IMR-90 (cell line): ENCODE data around the gene IKZF3. TPM values are rescaled to one million over a fixed set of nuclear protein-coding genes. Genes with fewer than 3 reads are reported as not detected.

Experiments
- ATAC-seq: fragments of 200-7000 bp; cut with Tn5 transposase; 2 replicates; pipeline ENCODE4 v1.9.1; 2020; ENCODE audit warnings: low read depth, mild to moderate bottlenecking, moderate library complexity
- BruUV-seq: library from RNA; stranded (reverse); fragments of 400-500 nt; replicated peaks from 2 replicates; lab custom pipeline; 2021; lab: Mats Ljungman, UMichigan
- CTCF ChIA-PET: fragments of 300-600 bp; formaldehyde crosslinking; extraction: SDS; loops from one replicate; lab custom pipeline; 2021; ENCODE audit warnings: antibody characterized with exemption; lab: Yijun Ruan, JAX
- POLR2A ChIA-PET: fragments of 300-600 bp; sonication (Branson Sonifier 250); formaldehyde crosslinking; loops from one replicate; lab custom pipeline; 2022; ENCODE audit warnings: antibody characterized with exemption; ENCODE audit not compliant: unreplicated experiment; lab: Charles Lee
- DNase-seq: peaks from one replicate; pipeline ENCODE4 v3.0.0; 2013
- H2AFZ ChIP-seq: replicated peaks from 2 replicates; pipeline ENCODE3; 2013; ENCODE audit warnings: low read length, mild to moderate bottlenecking; ENCODE audit not compliant: poor library complexity
- H2AK5ac ChIP-seq: 2 replicates; pipeline ENCODE4 v1.6.1; 2013; ENCODE audit warnings: low read depth, low read length, inconsistent platforms
- H2AK9ac ChIP-seq: replicated peaks from 2 replicates; pipeline ENCODE3; 2013; ENCODE audit warnings: mild to moderate bottlenecking, low read depth, low read length, moderate library complexity; ENCODE audit not compliant: poor library complexity
- H2BK120ac ChIP-seq: 2 replicates; pipeline ENCODE4 v1.6.1; 2013; ENCODE audit warnings: low read depth, low read length, inconsistent platforms
- H2BK15ac ChIP-seq: 3 replicates; pipeline ENCODE4 v1.6.1; 2013; ENCODE audit warnings: low read depth, low read length, inconsistent platforms
- H2BK20ac ChIP-seq: 2 replicates; pipeline ENCODE4 v1.6.1; 2013; ENCODE audit warnings: low read depth, mild to moderate bottlenecking, inconsistent platforms, low read length, moderate library complexity
- H2BK5ac ChIP-seq: 2 replicates; pipeline ENCODE4 v1.6.1; 2013; ENCODE audit warnings: mild to moderate bottlenecking, low read depth, low read length, inconsistent platforms; ENCODE audit not compliant: poor library complexity, severe bottlenecking
- H3K14ac ChIP-seq: replicated peaks from 2 replicates; pipeline ENCODE4 v1.6.1; 2013; ENCODE audit warnings: low read depth, low read length, inconsistent platforms
- H3K18ac ChIP-seq: 2 replicates; pipeline ENCODE4 v1.6.1; 2013; ENCODE audit warnings: low read depth, low read length, control low read depth
- H3K23ac ChIP-seq: 2 replicates; pipeline ENCODE4 v1.6.1; 2013; ENCODE audit warnings: low read depth, low read length, inconsistent platforms
- H3K27ac ChIP-seq: 2 replicates; pipeline ENCODE4 v1.5.1; 2013; ENCODE audit warnings: mild to moderate bottlenecking, control low read depth, low read length; ENCODE audit not compliant: insufficient read depth
- H3K27me3 ChIP-seq: 2 replicates; pipeline ENCODE4 v1.6.1; 2013; ENCODE audit warnings: low read length; ENCODE audit not compliant: control insufficient read depth, insufficient read depth
- H3K36me3 ChIP-seq: 2 replicates; pipeline ENCODE4 v1.6.1; 2013; ENCODE audit warnings: low read length, mixed read lengths; ENCODE audit not compliant: control insufficient read depth, insufficient read depth
- H3K4ac ChIP-seq: 2 replicates; pipeline ENCODE4 v1.6.1; 2013; ENCODE audit warnings: low read depth, low read length, inconsistent platforms
- H3K4me1 ChIP-seq: 2 replicates; pipeline ENCODE4 v1.6.1; 2013; ENCODE audit warnings: low read length, mixed read lengths; ENCODE audit not compliant: control insufficient read depth, insufficient read depth
- H3K4me2 ChIP-seq: 2 replicates; pipeline ENCODE4 v1.6.1; 2013; ENCODE audit warnings: low read depth, mild to moderate bottlenecking, control low read depth, low read length, moderate library complexity
- H3K4me3 ChIP-seq: 2 replicates; pipeline ENCODE4 v1.5.1; 2013; ENCODE audit warnings: low read depth, mild to moderate bottlenecking, control low read depth, low read length, moderate library complexity; ENCODE audit not compliant: insufficient read depth
- H3K56ac ChIP-seq: 2 replicates; pipeline ENCODE4 v1.6.1; 2013; ENCODE audit warnings: low read length, inconsistent platforms; ENCODE audit not compliant: insufficient read depth; ENCODE audit errors: extremely low read depth
- H3K79me1 ChIP-seq, 2 experiments: 2 replicates each; pipeline ENCODE4 v1.6.1; 2013; ENCODE audit warnings: low read length in 2 of 2, inconsistent platforms in 1 of 2, low read depth in 1 of 2
- H3K9ac ChIP-seq: 2 replicates; pipeline ENCODE4 v1.6.1; 2013; ENCODE audit warnings: low read depth, low read length, control low read depth
- H3K9me1 ChIP-seq: 2 replicates; pipeline ENCODE4 v1.6.1; 2013; ENCODE audit warnings: low read length, inconsistent platforms; ENCODE audit not compliant: insufficient read depth
- H3K9me3 ChIP-seq: 2 replicates; pipeline ENCODE4 v1.6.1; 2013; ENCODE audit warnings: low read length; ENCODE audit not compliant: control insufficient read depth, insufficient read depth
- H4K20me1 ChIP-seq: 2 replicates; pipeline ENCODE4 v1.6.1; 2013; ENCODE audit warnings: low read length, inconsistent platforms; ENCODE audit not compliant: insufficient read depth
- H4K5ac ChIP-seq: 2 replicates; pipeline ENCODE4 v1.6.1; 2013; ENCODE audit warnings: mild to moderate bottlenecking, low read depth, low read length, control low read depth
- H4K8ac ChIP-seq, 2 experiments: 2 replicates each; pipeline ENCODE4 v1.6.1; 2013; ENCODE audit warnings: low read depth in 2 of 2, low read length in 2 of 2, control low read depth in 1 of 2, inconsistent platforms in 1 of 2
- H4K91ac ChIP-seq: 2 replicates; pipeline ENCODE4 v1.6.1; 2013; ENCODE audit warnings: low read depth, low read length, inconsistent platforms; ENCODE audit not compliant: insufficient read depth
- MAZ ChIP-seq: IDR thresholded peaks from 2 replicates; pipeline ENCODE4 v1.6.1; 2012; ENCODE audit warnings: low read depth, mild to moderate bottlenecking, low read length, improper control_type of control experiment, moderate library complexity, borderline replicate concordance
- MXI1 ChIP-seq: IDR thresholded peaks from 2 replicates; pipeline ENCODE4 v1.6.1; 2012; ENCODE audit warnings: low read depth, mild to moderate bottlenecking, low read length, moderate library complexity, borderline replicate concordance
- WGBS, 2 experiments: methylation state at CpG; one replicate each; pipeline versions ENCODE4 v1.1.5 to v1.1.7; 2013; ENCODE audit warnings: missing lambda C conversion rate in 2 of 2; ENCODE audit not compliant: insufficient read length in 1 of 2; ENCODE audit errors: extremely low coverage in 2 of 2; 5-methylcytosine and 5-hydroxymethylcytosine counted together
- dilution Hi-C: fragments of 300-500 bp; cut with HindIII; formaldehyde crosslinking; loops from one replicate; pipeline ENCODE4 v1.14.3; 2018; ENCODE audit warnings: low sequenced_read_pairs; ENCODE audit not compliant: unreplicated experiment
- in situ Hi-C: fragments of 300-500 bp; cut with MboI; formaldehyde crosslinking; loops from 3 replicates; pipeline ENCODE4 v1.14.3; 2019; ENCODE audit warnings: low sequenced_read_pairs, inconsistent platforms, mixed read lengths
- intact Hi-C: fragments of 100-400 bp; cut with micrococcal nuclease; formaldehyde crosslinking; loops from 2 replicates; pipeline ENCODE4 v1.10.0; 2022
- polyA plus RNA-seq, 3 experiments: library from polyadenylated mRNA; depleted of rRNA; stranded (reverse); fragments of >200 nt; gene quantifications; 2 replicates each; pipeline ENCODE4 v1.2.3, GENCODE V29; 2012; ENCODE audit warnings: low replicate concordance in 1 of 3
- total RNA-seq: library from RNA; depleted of rRNA; stranded (reverse); fragments of >200 nt; gene quantifications from 2 replicates; pipeline ENCODE4 v1.2.3, GENCODE V29; 2012

IKZF3 gene
- total and polyA plus RNA-seq, 2 of the 4 experiments (the other 2 are of a cell fraction): not detected

- ChIA-PET CTCF (no interaction called here), POLR2A (no interaction called here)
- Histone ChIP-seq H3K14ac (no peak overlapping the region), H3K9ac (no peak overlapping the region), H2AFZ (no peak overlapping the region), H2AK9ac (no peak overlapping the region), H3K4me2 (no peak overlapping the region), H4K8ac (no peak overlapping the region), H3K4ac (no peak overlapping the region), H4K20me1 (no peaks in the 10 kb centered on the region), H2AK5ac (no peak overlapping the region), H3K18ac (no peak overlapping the region), H3K27ac (no peak overlapping the region), H2BK120ac (no peak overlapping the region), H4K5ac (no peak overlapping the region), H3K56ac (no peak overlapping the region), H2BK5ac (no peak overlapping the region), H3K23ac (no peak overlapping the region), H3K4me1 (no peaks in the 10 kb centered on the region), H4K91ac (no peak overlapping the region), H3K36me3 (peaks cover 56% of the 10 kb centered on the region), H3K27me3 (no peaks in the 10 kb centered on the region), H3K79me1 (no peaks in the 10 kb centered on the region), H3K4me3 (no peak overlapping the region), H2BK20ac (no peak overlapping the region), H2BK15ac (no peak overlapping the region), H3K9me3 (no peaks in the 10 kb centered on the region), H3K9me1 (no peaks in the 10 kb centered on the region)
- TF ChIP-seq MAZ (no peak), MXI1 (no peak)
- dilution Hi-C loops: no loop called here
- no peak for DNase-seq
- BruUV-seq: no TSS peak
- in situ Hi-C loops: no loop called here
- no CpG with 5 or more reads among the region's 15 CpGs for WGBS, 2 experiments
- no peak for ATAC-seq
- intact Hi-C loops: no loop called here
These were observed 147.9 kb downstream of the IKZF3 start for GRCh38 chr17:39716073-39716818.
